ENCODE data around the gene APOBEC2.

The APOBEC2 gene

DNA sequence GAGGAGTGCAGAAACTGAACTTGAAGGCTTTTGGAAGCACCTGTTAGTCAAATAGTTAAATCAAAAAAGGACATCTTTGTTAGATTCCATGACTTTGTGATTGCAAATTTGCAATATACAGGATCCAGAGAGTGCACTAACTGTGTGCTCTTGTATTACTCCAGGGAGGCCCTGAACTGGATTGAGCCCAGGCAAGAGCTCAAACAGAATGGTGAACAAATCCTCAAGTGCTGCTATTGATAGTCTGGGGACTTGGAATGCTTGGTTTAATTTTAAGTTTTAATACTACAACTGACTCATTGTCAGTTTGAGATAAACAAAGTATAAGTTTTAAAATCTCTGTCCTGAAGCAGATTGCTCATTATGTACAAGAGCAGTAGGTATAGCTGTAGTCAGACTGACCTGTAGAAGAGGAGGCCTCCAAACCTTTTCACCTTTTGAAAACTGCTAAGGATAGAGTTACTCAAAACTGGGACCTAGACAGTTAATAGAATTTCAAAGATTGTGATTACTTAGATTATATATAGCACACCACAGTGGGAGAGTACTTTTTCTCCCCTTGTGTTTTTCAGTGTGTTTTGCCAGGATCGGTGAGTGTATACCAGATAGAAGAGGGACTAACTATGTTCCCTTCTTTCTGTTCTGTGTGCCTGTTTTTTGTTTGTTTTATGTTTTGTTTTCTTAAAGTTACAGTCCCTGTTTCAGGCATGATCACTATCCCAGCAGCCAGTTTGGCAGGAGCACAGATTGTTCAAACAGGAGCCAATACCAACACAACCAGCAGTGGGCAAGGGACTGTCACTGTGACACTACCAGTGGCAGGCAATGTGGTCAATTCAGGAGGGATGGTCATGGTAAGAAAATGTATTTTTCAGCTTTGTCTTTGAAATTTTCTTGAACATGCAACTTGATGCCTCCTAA is 38.1 kb downstream of the APOBEC2 start:
- no peak for DNase-seq

DNA sequence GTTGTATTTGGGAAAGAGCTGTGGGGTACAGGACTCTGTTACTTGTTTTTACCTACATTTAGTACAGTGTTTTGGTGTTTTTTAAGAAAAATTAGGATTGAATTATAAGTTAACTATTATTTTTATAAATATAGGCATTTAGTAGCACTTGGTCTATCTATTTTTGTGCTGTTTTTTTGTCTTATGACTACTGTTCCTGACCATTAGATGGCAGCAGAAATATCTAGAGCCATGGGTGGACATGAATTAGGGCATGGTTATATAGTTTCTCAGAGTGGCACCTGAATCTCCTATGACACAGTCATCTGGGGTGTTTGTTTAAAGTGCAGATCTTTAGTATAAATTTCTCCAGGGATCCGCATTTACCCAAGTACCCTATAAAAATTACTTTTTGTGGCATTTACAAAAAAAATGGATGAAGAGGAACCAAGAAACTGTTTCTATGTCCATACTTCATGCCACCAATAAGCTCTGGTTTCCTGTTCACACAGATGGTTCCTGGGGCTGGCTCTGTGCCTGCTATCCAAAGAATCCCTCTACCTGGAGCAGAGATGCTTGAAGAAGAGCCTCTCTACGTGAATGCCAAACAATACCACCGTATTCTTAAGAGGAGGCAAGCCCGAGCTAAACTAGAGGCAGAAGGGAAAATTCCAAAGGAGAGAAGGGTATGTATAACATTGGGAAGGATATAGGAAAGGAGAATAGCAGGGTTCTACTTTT is 39.6 kb downstream of the APOBEC2 start:
- DNase-seq, result no peak

GRCh38 chr6:41093729-41094128 is 40.7 kb downstream of the APOBEC2 start:
- DNase-seq, result no peak

GRCh38 chr6:41097467-41098090 is 44.6 kb downstream of the APOBEC2 start:
- DNase-seq, result no peak

DNA sequence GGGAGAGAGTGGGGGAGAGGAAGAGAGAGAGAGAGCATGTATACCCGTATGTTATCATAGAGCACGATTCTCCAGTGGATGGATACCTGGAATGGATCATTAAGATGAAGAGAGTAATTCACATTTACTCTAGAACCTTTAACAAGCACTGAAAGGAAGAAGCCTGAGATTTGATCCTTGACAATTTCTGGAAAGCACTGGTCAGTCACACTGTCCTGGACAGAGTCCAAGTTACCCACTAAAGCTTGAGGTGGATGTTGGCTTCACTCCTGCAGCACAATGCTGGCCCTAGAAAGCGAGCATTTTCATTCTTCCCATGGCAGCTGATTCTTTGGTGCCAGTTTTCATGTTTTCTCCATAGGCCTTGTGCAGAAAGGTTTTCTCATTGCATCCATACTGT is 45.4 kb downstream of the APOBEC2 start:
- no peak for DNase-seq

GRCh38 chr6:41100871-41101287 is 47.9 kb downstream of the APOBEC2 start:
- DNase-seq, result no peak

DNA sequence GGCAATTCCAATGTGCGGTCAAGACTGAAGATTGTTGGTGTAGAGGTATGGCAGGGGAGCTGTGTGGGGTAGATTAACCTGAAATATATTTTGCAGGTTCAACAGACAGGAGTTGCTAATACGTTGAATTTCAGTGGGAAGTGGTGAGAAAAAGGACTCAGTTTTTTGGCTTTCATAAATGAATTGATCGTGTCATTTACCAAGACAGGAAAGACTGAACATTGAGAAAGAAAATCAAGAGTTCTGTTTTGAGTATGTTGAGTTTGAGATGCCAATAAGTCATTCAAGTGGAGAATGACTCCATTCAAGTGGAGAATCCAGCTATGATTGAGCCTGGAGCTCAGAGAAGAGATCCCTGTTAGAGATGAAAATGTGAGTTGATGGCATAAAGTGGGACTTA is 50.8 kb downstream of the APOBEC2 start:
- peak in 1 of 5 donors; percentile 44 for DNase-seq

- DNase-seq, result no peak
These were observed 58.0 kb downstream of the APOBEC2 start for GRCh38 chr6:41111017-41111416.

Data from T-helper 1 cell (primary cell).